GM12801 (cell line): Measurements from ENCODE around the gene HAAO.

Experiments used
- CTCF ChIP-seq: IDR thresholded peaks from one replicate; pipeline ENCODE4 v1.5.1; 2011; ENCODE audit warnings: control low read depth; ENCODE audit not compliant: insufficient read length; ENCODE audit errors: extremely low read depth

HAAO gene

DNA sequence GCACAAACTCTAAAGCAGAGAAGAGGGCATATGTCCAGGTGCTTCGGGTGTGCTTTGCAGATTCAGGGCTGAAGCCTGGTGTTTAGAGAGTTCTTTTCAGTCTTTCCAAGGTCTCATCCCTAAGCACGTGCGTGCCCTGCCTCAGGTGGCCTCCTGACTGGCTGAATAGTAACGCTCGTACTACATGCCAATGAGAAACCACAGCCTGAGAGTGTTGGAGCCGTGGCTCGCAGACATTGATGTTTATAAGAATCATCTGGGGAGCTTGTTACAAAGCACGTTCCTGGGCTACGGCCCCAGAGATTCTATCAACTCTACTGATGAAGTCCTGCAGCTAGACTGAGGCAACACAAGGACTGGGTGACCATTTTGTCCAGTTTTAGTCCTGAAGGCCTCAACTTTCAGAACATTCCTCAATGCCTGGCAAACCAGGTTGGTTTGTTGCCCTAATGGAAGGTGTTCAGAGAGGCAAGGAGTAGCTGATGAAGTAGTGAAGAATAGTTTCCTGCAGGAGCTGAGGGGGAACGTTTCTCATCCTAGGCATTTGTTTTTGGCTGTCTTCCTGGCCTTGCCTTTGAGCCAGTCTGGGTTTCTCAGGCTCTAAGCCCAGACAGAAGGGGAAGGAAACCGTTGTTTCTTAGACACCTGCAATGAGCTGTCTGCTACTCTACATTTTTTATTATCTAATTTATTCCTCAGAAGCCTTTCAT lies 31.5 kb upstream of the HAAO start:
- TF ChIP-seq CTCF = no peak

DNA sequence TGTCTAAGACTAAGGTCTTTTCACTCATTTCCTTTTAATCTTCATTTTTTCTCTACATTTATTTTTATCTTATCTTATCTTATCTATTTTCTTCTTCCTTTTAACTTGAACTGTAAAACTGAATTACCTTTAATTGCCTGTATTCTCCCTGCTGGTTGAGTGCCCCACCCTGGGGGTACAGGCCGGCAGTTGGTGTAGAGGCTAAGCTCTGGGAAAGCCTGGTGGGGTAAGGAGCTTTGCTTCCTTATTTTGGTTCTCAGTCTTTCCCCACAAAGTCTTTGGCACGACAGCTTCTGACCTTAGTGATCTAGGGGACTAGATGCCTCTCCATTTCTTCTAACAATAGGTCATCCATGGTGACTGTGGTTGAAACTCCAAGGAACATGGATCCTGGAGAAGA lies 26.8 kb upstream of the HAAO start:
- TF ChIP-seq CTCF = no peak

- no peak for TF ChIP-seq CTCF
Measured at GRCh38 chr2:42815726-42816125, 23.3 kb upstream of the HAAO start.

GRCh38 chr2:42813763-42814162 lies 21.4 kb upstream of the HAAO start:
- TF ChIP-seq CTCF = no peak

- no peak for TF ChIP-seq CTCF
Measured at GRCh38 chr2:42812899-42813479, 20.6 kb upstream of the HAAO start.

DNA sequence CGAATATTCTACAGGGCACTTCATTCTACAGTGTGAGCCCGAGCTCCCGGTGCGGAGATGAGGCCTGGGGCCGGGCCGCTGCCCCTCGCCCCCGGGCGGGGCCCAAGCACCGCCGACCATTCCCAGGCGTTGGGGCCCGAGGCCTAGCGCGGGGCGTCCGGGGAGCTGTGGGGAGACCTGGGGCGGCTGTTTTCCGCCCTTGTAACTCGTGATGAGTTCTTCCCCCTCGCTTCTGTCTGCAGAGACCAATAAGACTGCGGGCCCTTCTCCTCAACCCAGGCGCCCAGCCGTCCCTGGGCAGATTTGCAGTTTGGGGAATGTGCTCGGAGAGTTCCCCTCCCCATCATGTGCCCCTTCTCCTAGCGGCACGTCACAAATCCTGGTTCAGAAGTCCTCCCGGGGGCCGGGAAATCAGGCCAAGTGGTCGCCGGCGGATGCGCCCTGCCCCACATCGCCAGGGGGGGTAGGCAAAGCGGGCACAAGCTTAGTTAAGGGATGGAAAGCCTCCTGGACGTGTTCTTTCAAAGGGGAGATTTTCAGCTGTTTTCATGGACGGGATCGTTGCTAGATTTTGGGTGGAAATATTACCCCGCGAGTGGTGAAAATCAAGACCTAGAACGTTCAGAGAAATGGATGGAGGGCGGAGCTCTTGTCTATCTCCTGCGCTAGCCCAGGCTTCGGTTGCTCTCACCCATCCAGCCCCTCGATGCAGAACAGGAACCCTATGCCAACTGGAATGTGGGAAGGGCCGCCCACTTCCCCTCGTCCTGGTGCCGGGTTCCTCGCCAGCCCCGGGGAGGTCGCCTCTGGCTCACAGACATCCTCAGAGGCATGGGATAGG lies 18.8 kb upstream of the HAAO start:
- no peak for TF ChIP-seq CTCF
